HepG2 (cell line): Measurements from ENCODE around the gene SSR2. TPM values are rescaled to one million over a fixed set of nuclear protein-coding genes. Genes with fewer than 3 reads are reported as not detected.

ENCODE experiments used
- ERF ChIP-seq: IDR thresholded peaks from 2 replicates; pipeline ENCODE4 v1.6.1; 2018; ENCODE audit warnings: missing biosample characterization, missing genetic modification reagents
- FOXK1 ChIP-seq: sonication (generic); formaldehyde crosslinking; IDR thresholded peaks from 2 replicates; pipeline ENCODE4 v1.4.0; 2020; ENCODE audit warnings: low read depth, missing genetic modification reagents, borderline replicate concordance
- GLI4 ChIP-seq: sonication (generic); formaldehyde crosslinking; IDR thresholded peaks from 2 replicates; pipeline ENCODE4 v1.5.1; 2020; ENCODE audit warnings: missing genetic modification reagents, mild to moderate bottlenecking, moderate library complexity, borderline replicate concordance
- SOX13 ChIP-seq, 3 experiments: fragments of 450-650 bp in 1 of 3; sonication (generic) in 1 of 3; formaldehyde crosslinking in 1 of 3; IDR thresholded peaks in 2 of 3; conservative IDR thresholded peaks in 1 of 3; 2 replicates each; pipeline versions ENCODE4 v1.5.0 to v1.6.1; 2016 to 2020; ENCODE audit warnings: antibody characterized with exemption in 1 of 3, mild to moderate bottlenecking in 1 of 3, missing compliant biosample characterization in 1 of 3, missing genetic modification reagents in 1 of 3, moderate library complexity in 1 of 3
- SP4 ChIP-seq: sonication (generic); formaldehyde crosslinking; IDR thresholded peaks from 2 replicates; pipeline ENCODE4 v1.8.1; 2023; ENCODE audit warnings: mild to moderate bottlenecking, missing genetic modification reagents
- ZBTB40 ChIP-seq, 2 experiments: fragments of 450-650 bp in 1 of 2; sonication (generic) in 1 of 2; formaldehyde crosslinking in 1 of 2; IDR thresholded peaks; 2 replicates each; pipeline versions ENCODE4 v1.6.1 to v1.8.0; 2016 to 2022; ENCODE audit warnings: antibody characterized with exemption in 1 of 2, mild to moderate bottlenecking in 1 of 2, missing genetic modification reagents in 1 of 2
- ZNF260 ChIP-seq: sonication (generic); formaldehyde crosslinking; IDR thresholded peaks from 2 replicates; pipeline ENCODE4 v1.4.0; 2020; ENCODE audit warnings: missing genetic modification reagents, low read depth, mild to moderate bottlenecking, borderline replicate concordance
- ZSCAN21 ChIP-seq: sonication (generic); formaldehyde crosslinking; IDR thresholded peaks from 2 replicates; pipeline ENCODE4 v1.8.0; 2022; ENCODE audit warnings: mild to moderate bottlenecking, missing genetic modification reagents, moderate library complexity, borderline replicate concordance
- polyA plus RNA-seq, 8 experiments: library from polyadenylated mRNA; depleted of rRNA in 3 of 8; stranded (reverse) in 7 of 8; unstranded in 1 of 8; fragments of >200 nt; fragmentation: Illumina TruSeq in 4 of 8; extraction: Trizol in 4 of 8; gene quantifications; 2 replicates each; pipeline versions ENCODE4 v1.2.1 to v1.2.3, GENCODE V29; 2011 to 2016; ENCODE audit warnings: low read depth in 4 of 8, missing spikeins in 1 of 8, mixed read lengths in 1 of 8; ENCODE audit not compliant: insufficient read depth in 1 of 8
- total RNA-seq, 5 experiments: library from RNA; depleted of rRNA; stranded (reverse); fragments of >200 nt; fragmentation: Illumina TruSeq; extraction: Trizol; gene quantifications; 2 replicates each; pipeline ENCODE4 v1.2.3, GENCODE V29; 2016; ENCODE audit warnings: low read depth in 1 of 5
- TF ChIP-seq, protein P1 (sequence below), 2 experiments: sonication (generic) in 1 of 2; formaldehyde crosslinking in 1 of 2; IDR thresholded peaks; 2 replicates each; pipeline versions ENCODE4 v1.5.1 to v1.6.1; 2011 to 2020; ENCODE audit warnings: borderline replicate concordance in 1 of 2, low read depth in 1 of 2, low read length in 1 of 2, mild to moderate bottlenecking in 1 of 2, missing genetic modification reagents in 1 of 2, moderate library complexity in 1 of 2
- TF ChIP-seq, protein P2 (sequence below): sonication (generic); formaldehyde crosslinking; IDR thresholded peaks from 2 replicates; pipeline ENCODE4 v1.5.1; 2020; ENCODE audit warnings: mild to moderate bottlenecking, missing genetic modification reagents, moderate library complexity

The SSR2 gene
- total and polyA plus RNA-seq, 2 of the 13 experiments (the other 11 are each of a cell fraction or from before 2014, with no cell fraction given) = 284 to 461 TPM

DNA sequence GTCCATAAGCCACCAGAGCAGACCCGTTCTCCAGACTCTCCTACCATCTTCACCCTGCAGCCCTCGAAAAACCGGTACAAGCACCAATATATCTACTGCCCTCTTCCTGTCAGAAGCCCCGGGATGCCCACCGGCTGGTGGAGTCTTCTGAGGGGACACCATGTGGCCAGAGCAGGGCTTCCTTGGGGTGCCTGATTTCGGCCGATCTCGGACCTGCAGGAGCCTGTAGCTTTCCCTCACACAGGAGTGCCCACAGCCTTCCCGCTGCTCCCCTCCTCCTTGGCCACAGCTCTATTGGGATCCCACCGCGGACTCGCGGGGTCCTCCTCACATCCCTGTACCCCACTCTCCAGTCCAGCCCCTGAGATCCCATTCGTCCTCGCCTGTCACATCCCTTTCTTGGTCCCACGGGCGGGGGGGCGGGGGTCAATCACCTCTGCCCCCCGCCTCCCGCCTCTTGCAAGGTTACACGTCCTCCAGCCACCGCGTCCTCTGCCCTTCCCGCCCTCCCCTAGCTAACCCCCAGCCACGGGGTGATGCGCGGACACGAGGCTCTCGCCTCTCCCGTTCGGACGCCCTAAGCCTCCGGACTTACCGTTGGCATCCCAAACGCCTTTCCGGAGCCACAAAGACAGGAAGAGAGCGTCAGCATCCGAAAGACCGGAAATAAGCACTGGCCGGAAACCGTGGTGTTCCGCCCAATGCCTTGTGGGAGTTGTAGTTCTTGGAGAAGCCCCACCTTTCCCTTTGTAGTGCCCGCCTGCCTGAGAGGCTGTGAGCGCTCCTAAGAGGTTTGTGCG, at the start of gene SSR2 (continued):
- TF ChIP-seq, protein P1, sequence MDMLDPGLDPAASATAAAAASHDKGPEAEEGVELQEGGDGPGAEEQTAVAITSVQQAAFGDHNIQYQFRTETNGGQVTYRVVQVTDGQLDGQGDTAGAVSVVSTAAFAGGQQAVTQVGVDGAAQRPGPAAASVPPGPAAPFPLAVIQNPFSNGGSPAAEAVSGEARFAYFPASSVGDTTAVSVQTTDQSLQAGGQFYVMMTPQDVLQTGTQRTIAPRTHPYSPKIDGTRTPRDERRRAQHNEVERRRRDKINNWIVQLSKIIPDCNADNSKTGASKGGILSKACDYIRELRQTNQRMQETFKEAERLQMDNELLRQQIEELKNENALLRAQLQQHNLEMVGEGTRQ (IDR thresholded peaks at IDR 0.05; ENCODE audit: low read depth, low read length) = no peak
- TF ChIP-seq, protein P1 (CRISPR knock-in tag; IDR thresholded peaks at IDR 0.05; ENCODE audit: borderline replicate concordance) = no peak
- TF ChIP-seq, protein P2, sequence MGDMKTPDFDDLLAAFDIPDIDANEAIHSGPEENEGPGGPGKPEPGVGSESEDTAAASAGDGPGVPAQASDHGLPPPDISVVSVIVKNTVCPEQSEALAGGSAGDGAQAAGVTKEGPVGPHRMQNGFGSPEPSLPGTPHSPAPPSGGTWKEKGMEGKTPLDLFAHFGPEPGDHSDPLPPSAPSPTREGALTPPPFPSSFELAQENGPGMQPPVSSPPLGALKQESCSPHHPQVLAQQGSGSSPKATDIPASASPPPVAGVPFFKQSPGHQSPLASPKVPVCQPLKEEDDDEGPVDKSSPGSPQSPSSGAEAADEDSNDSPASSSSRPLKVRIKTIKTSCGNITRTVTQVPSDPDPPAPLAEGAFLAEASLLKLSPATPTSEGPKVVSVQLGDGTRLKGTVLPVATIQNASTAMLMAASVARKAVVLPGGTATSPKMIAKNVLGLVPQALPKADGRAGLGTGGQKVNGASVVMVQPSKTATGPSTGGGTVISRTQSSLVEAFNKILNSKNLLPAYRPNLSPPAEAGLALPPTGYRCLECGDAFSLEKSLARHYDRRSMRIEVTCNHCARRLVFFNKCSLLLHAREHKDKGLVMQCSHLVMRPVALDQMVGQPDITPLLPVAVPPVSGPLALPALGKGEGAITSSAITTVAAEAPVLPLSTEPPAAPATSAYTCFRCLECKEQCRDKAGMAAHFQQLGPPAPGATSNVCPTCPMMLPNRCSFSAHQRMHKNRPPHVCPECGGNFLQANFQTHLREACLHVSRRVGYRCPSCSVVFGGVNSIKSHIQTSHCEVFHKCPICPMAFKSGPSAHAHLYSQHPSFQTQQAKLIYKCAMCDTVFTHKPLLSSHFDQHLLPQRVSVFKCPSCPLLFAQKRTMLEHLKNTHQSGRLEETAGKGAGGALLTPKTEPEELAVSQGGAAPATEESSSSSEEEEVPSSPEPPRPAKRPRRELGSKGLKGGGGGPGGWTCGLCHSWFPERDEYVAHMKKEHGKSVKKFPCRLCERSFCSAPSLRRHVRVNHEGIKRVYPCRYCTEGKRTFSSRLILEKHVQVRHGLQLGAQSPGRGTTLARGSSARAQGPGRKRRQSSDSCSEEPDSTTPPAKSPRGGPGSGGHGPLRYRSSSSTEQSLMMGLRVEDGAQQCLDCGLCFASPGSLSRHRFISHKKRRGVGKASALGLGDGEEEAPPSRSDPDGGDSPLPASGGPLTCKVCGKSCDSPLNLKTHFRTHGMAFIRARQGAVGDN (CRISPR knock-in tag) = peak; percentile 70
- no peak for TF ChIP-seq ZSCAN21
- no peak for TF ChIP-seq GLI4
- 0 out of 2 replicates have a peak, but pooled peaks have one; percentile 8 for TF ChIP-seq SP4 (CRISPR knock-in tag)
- TF ChIP-seq ERF = peak; percentile 44; the same call in 1 of the 2 replicates
- peak; percentile 77 for TF ChIP-seq ZBTB40 (IDR thresholded peaks at IDR 0.05)
- TF ChIP-seq ZBTB40 (CRISPR knock-in tag; IDR thresholded peaks at IDR 0.05) = 0 out of 2 replicates have a peak, but pooled peaks have one; percentile 20
- TF ChIP-seq SOX13 (IDR thresholded peaks at IDR 0.05) = no peak
- no peak for TF ChIP-seq SOX13 (CRISPR knock-in tag; conservative IDR thresholded peaks at IDR 0.05 in 1 of 2, IDR thresholded peaks at IDR 0.05 in 1 of 2)
- peak; percentile 71; the same call in 1 of the 2 replicates for TF ChIP-seq FOXK1 (CRISPR knock-in tag)
- TF ChIP-seq ZNF260 = no peak
